Chondrocyte (in vitro differentiated cells): ENCODE measurements around the gene ZNF385C. TPM values are rescaled to one million over a fixed set of nuclear protein-coding genes. Genes with fewer than 3 reads are reported as not detected.

Experiments
- DNase-seq: peaks from one replicate; pipeline ENCODE4 v3.0.0; 2021; ENCODE audit warnings: mixed read lengths, low spot score
- H3K27ac Mint-ChIP-seq: one replicate; pipeline ENCODE4 v1.8.0; 2021; ENCODE audit warnings: mild to moderate bottlenecking, moderate library complexity, mixed read lengths; ENCODE audit not compliant: unreplicated experiment
- H3K27me3 Mint-ChIP-seq: 2 replicates; pipeline ENCODE4 v1.8.0; 2021; ENCODE audit warnings: low read depth, mixed read lengths
- H3K36me3 Mint-ChIP-seq: 2 replicates; pipeline ENCODE4 v1.8.0; 2021; ENCODE audit warnings: low read depth, mixed read lengths
- H3K4me1 Mint-ChIP-seq: 2 replicates; pipeline ENCODE4 v1.8.0; 2021; ENCODE audit warnings: low read depth, mild to moderate bottlenecking, mixed read lengths
- H3K4me3 Mint-ChIP-seq: one replicate; pipeline ENCODE4 v1.8.0; 2021; ENCODE audit warnings: mild to moderate bottlenecking, moderate library complexity, mixed read lengths; ENCODE audit not compliant: unreplicated experiment
- H3K9me3 Mint-ChIP-seq: 2 replicates; pipeline ENCODE4 v1.8.0; 2021; ENCODE audit warnings: low read depth, mixed read lengths
- CTCF ChIP-seq: fragments of 200-600 bp; sonication (generic); IDR thresholded peaks from 2 replicates; pipeline ENCODE4 v1.5.0; 2021; ENCODE audit warnings: antibody characterized with exemption, mild to moderate bottlenecking, moderate library complexity
- total RNA-seq: library from RNA; stranded (reverse); gene quantifications from 3 replicates; pipeline ENCODE4 v1.2.1, GENCODE V29; 2021

Gene ZNF385C
- total RNA-seq, 1 donor from 2014 or later = 0.07 TPM

- peak overlapping the region; percentile 91 for H3K27ac Mint-ChIP-seq
- H3K9me3 Mint-ChIP-seq = no peaks in the 10 kb centered on the region
- H3K36me3 Mint-ChIP-seq = peaks cover 23% of the 10 kb centered on the region
- no peak for TF ChIP-seq CTCF
- H3K4me1 Mint-ChIP-seq = peaks cover 46% of the 10 kb centered on the region
- H3K27me3 Mint-ChIP-seq = no peaks in the 10 kb centered on the region
- no peak for DNase-seq
- no peak overlapping the region for H3K4me3 Mint-ChIP-seq
Measured at GRCh38 chr17:42132941-42133340, 34.7 kb upstream of the ZNF385C start.

DNA sequence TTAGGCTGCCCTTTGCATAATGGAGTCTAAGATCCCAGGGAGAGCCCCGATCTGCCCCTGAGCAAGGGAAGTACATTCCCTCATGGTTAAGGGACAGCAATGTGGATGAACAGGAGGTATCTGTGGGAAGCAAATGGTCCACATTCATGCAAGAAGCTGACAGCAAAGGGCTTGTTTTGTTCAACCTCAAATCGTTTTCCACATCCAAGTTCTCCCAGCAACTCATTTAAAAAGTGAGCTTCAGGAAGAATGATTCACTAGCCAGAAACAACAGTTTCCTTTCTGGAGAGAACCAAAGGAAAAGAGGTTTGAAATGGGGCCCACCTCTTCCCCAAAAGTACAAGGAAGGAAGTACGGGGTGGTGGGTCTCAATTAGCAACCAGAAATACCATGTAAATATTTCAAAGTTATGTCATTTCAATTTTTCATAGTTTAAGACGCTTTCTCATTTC is 33.7 kb upstream of the ZNF385C start:
- Mint-ChIP-seq H3K36me3 (peaks cover 28% of the 10 kb centered on the region), H3K27me3 (no peaks in the 10 kb centered on the region), H3K4me1 (peaks cover 45% of the 10 kb centered on the region), H3K4me3 (no peak overlapping the region), H3K27ac (peak overlapping the region; percentile 91), H3K9me3 (no peaks in the 10 kb centered on the region)
- no peak for DNase-seq
- TF ChIP-seq CTCF = no peak

GRCh38 chr17:42131232-42131631 is 33.0 kb upstream of the ZNF385C start:
- Mint-ChIP-seq H3K36me3 (peaks cover 32% of the 10 kb centered on the region), H3K4me3 (no peak overlapping the region), H3K27me3 (no peaks in the 10 kb centered on the region), H3K9me3 (no peaks in the 10 kb centered on the region), H3K27ac (peak overlapping the region; percentile 77), H3K4me1 (peaks cover 44% of the 10 kb centered on the region)
- no peak for TF ChIP-seq CTCF
- no peak for DNase-seq

DNA sequence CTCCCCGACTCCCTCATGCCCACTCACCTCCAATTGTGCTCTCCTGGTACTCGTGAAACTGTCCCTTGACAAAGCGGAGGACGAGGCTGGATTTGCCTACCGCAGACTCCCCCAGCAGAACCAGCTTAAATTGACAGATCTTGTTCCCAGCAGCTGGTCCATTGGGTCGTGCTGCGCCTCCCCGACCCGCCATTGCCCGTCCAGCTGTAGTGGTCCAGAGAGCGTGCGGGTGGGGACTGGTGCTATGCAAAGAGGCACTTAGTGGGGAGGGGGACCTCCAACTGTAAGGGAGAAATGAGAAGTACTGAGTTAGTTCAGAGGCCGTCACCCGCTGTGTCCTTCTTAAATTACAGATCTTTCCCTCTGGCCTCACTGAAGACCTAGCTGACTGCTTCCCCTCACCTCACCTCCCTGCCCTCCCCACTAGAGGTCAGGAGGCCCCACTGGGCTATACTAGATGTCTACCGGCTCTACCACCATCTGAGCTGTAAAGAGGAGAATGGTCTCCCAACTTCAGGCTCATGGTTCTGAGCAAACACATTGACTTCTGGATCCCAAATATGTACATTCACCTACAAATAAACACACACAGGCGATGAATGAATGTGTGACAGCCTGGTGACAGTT is 32.1 kb upstream of the ZNF385C start:
- H3K4me3 Mint-ChIP-seq = no peak overlapping the region
- peaks cover 35% of the 10 kb centered on the region for H3K4me1 Mint-ChIP-seq
- no peaks in the 10 kb centered on the region for H3K9me3 Mint-ChIP-seq
- no peaks in the 10 kb centered on the region for H3K27me3 Mint-ChIP-seq
- H3K36me3 Mint-ChIP-seq = peaks cover 28% of the 10 kb centered on the region
- DNase-seq = no peak
- H3K27ac Mint-ChIP-seq = no peak overlapping the region
- no peak for TF ChIP-seq CTCF

DNA sequence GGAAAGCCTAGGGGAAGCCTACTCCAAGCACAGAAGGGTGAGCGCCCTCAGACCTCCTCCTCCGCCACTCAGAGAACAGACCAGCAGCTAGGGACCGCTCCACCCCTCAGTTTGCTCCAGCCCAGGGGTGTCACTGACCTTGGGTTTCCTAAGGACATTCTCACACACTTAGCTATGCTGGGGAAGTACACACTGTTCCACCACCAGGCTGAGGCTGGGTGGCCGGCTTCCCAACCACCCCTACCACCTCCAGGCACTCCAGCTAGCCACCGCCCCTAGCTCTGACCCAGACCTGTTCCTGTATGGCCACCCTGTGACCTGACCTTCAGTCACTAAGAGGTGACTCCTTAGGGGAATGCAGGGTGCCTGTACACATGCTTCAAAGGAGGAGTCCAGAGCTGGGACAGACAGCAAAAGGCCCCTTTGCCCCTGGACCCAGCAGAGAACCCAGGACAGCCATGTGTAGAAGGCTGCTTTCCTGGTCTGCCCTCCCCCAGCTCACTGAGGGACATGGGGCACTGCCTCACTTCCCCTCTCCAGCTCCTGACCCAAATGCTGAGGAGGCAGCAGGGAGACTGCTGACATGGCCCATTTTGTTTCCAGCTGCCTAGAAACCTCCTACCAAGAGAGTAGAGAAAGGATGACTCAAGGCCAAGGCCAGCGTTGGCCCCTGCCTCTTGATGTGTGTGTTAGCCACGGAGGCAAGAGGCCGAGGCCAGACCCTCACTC is 31.0 kb upstream of the ZNF385C start:
- Mint-ChIP-seq H3K27me3 (no peaks in the 10 kb centered on the region), H3K4me3 (no peak overlapping the region), H3K36me3 (peaks cover 29% of the 10 kb centered on the region), H3K9me3 (no peaks in the 10 kb centered on the region), H3K4me1 (peaks cover 32% of the 10 kb centered on the region), H3K27ac (peak overlapping the region; percentile 27)
- no peak for DNase-seq
- no peak for TF ChIP-seq CTCF
